ENCODE measurements around the gene MRPL57. TPM values are rescaled to one million over a fixed set of nuclear protein-coding genes. Genes with fewer than 3 reads are reported as not detected.

Gene MRPL57
- total RNA-seq, 3 donors from 2014 or later = 33.9 to 38.8 (median 36.4) TPM

GRCh38 chr13:21225841-21226581 is 49.6 kb downstream of the MRPL57 start:
- no peak for TF ChIP-seq POLR2AphosphoS5 (IDR thresholded peaks at IDR 0.05)
- no peak for TF ChIP-seq POLR2A (IDR thresholded peaks at IDR 0.05)
- no peak for TF ChIP-seq CTCF (IDR thresholded peaks at IDR 0.05)
- no peaks in the 10 kb centered on the region for H3K27me3 ChIP-seq
- no peak overlapping the region for H3K4me3 ChIP-seq
- H3K27ac ChIP-seq = no peak overlapping the region
- DNase-seq (ENCODE audit: low spot score in 2 of 2) = no peak
- H3K9me3 ChIP-seq = peaks cover 6 to 13% of the 10 kb centered on the region in 2 donors
- H3K4me1 ChIP-seq = no peaks in the 10 kb centered on the region
- no peaks in the 10 kb centered on the region for H3K36me3 ChIP-seq
- intact Hi-C loops (cut with DNase I; ENCODE audit: low total_unique reads) = no loop called here

GRCh38 chr13:21227917-21228316 is 51.5 kb downstream of the MRPL57 start:
- TF ChIP-seq POLR2A (IDR thresholded peaks at IDR 0.05) (no peak), POLR2AphosphoS5 (IDR thresholded peaks at IDR 0.05) (no peak), CTCF (IDR thresholded peaks at IDR 0.05) (no peak)
- Histone ChIP-seq H3K27ac (no peak overlapping the region), H3K9me3 (no peaks in the 10 kb centered on the region), H3K36me3 (no peaks in the 10 kb centered on the region), H3K4me3 (no peak overlapping the region), H3K27me3 (no peaks in the 10 kb centered on the region), H3K4me1 (no peaks in the 10 kb centered on the region)
- DNase-seq (ENCODE audit: low spot score in 2 of 2) = no peak
- intact Hi-C loops (cut with DNase I; ENCODE audit: low total_unique reads) = no loop called here

Other genes with a start within 250 kb of the MRPL57 start
- gene LATS2, start 115.1 kb upstream of the MRPL57 start, total RNA-seq = 10 to 100 TPM; 15.1 to 35.2 (median 21.6) TPM
- gene SAP18, start 36.5 kb upstream of the MRPL57 start, total RNA-seq = 10 to 100 TPM; 41.0 to 69.4 (median 42.4) TPM
- gene SKA3, start 106 bp upstream of the MRPL57 start, total RNA-seq = 1 to 10 TPM in 2 of 3 donors, under 1 TPM in 1; 0.16 to 1.6 (median 1.3) TPM

Measured in breast epithelium (tissue), 4 donors.